ENCODE measurements around the gene MAP3K7.

GRCh38 chr6:90468859-90469258 is 118.0 kb downstream of the MAP3K7 start:
- TF ChIP-seq POLR2A (IDR thresholded peaks at IDR 0.05; ENCODE audit: insufficient read depth in 1 of 2, low read depth in 2 of 2, low read length in 2 of 2) (no peak), GABPA (IDR thresholded peaks at IDR 0.05; ENCODE audit: low read depth, low read length) (no peak), GABPA (CRISPR knock-in tag; IDR thresholded peaks at IDR 0.05; ENCODE audit: low read depth) (no peak), ZKSCAN8 (CRISPR knock-in tag; IDR thresholded peaks at IDR 0.05; ENCODE audit: borderline replicate concordance) (no peak), CTCF (CRISPR knock-in tag; IDR thresholded peaks at IDR 0.05) (no peak), USF2 (IDR thresholded peaks at IDR 0.05; ENCODE audit: low read depth, low read length) (no peak), USF2 (CRISPR knock-in tag; IDR thresholded peaks at IDR 0.05; ENCODE audit: borderline replicate concordance) (no peak), RFX5 (IDR thresholded peaks at IDR 0.05; ENCODE audit: low read depth, low read length) (no peak), ATF2 (CRISPR knock-in tag; IDR thresholded peaks at IDR 0.05) (no peak), ZNF354B (CRISPR knock-in tag; IDR thresholded peaks at IDR 0.05) (no peak)
